Activated CD4-positive, alpha-beta T cell treated with anti-CD3 and anti-CD28 coated beads for 48 hours (primary cell): Measurements from ENCODE around the gene PARM1.

Experiments used
- DNase-seq: peaks from one replicate; pipeline ENCODE4 v3.0.0-alpha.2; 2020

Gene PARM1

DNA sequence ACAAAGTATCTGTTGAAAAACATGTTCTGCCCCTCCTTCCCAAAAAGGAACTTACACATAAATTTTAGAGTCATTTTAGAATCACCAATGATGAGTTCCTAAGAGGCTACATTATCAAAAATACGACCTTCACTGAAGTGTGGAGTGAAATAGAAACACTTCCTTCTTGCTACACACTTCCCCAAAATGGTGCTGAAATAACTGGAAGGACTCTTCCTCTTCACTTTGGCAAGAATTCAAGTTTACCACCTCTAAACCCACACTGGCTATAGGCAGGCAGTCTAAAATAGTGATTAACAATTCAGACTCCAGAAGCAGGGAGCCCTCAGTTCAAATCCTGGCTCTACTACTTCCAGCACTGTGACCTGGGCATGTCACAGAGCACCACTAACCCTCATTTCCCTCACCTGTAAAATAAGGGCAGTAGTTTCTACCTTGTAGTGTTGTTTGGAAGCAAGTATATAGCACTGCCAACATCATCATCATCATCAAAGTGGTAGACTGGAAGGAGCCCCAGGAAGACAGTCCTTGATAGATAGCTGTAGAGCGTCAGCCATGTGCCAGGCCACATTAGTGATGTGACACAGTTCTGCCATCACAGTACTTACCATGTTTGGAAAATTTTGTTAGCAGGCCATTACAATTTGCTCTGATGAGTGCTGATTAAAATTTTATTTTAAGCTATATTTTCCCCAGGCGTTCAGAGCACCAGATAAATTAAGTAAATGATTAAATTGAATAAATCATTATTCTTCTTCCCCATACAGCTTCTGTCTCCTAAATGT is 103.3 kb downstream of the PARM1 start:
- DNase-seq = no peak

DNA sequence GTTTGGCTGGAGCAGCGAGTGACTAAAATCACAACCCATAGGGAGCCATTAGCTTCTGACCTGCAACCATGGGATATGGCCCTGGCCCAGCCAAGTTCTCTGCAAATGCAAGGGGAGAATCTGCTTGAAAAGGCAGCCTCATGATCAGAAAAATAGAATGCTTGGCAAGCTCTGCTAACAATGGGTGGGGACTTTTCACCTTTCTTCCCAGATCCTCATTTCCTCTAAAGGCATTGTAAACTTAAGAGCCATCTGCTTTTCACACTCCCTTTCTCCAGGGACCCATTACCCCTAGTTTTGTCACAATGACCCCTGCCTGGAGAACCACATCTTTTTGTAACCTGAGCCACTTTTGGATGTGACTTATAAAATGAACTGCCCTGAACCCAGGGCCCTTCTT is 104.3 kb downstream of the PARM1 start:
- no peak for DNase-seq

DNA sequence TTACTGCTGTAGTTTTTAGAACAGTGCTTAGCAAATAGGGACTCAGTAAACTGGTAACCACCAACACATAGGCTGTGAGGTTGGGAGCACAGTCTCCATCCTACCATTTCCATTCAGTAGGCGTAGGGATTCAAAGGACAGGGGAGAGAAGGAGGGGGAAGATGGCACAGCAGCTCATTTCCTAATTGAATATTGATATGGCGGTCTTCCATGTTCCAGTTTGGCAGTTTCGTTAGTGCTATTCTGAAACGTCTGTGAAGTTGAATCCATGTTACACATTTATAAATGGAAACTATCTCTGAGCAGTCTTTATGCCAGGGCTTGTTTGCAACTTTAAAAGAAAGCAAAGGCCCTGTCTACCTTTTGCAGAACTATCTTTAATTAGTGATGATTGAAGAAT is 105.5 kb downstream of the PARM1 start:
- no peak for DNase-seq

DNA sequence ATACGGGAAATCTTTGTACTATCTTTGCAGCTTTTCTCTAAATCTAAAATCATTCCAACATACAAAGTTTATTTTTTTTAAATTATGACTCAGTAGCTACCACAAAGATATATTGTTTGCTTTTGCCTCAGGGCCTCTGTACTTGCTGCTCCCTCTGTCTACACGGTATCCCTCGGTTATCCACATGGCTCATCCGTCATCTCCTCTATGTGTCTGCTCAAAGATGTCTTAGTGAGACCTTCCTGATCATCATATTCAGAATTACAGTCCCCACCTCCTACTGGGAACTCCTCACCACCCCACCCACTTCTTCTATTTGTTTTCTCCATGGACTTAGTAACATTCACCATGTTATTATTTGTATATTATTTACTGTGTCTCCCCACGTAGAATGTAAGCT is 107.8 kb downstream of the PARM1 start:
- no peak for DNase-seq

DNA sequence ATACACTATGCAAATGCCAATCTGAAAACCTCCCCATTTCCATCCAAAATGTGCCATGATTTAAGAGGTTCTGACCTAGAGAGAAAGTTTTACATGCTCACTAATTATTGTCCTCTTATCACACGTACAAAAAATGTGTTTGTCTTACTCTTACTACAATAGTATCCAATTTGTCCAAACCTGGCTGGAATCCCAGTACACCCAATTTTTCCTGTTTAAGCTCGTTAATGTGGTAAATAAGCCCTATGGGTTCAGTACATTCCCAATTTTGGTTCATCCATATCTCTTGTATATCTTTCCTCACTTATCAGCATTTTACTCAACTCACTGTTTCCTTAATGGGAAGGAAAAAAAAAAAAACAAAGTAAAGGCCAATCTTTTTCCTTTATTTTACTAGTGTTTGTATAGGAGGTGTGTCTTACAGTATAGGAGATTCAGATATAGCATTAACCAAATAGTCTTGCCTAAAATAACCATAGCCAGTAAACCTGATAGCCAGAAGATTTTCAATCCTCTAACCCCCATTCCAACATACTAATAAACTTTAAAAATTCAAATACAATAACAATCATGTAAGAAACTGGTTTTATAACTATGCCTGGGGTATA is 109.8 kb downstream of the PARM1 start:
- DNase-seq = no peak

DNA sequence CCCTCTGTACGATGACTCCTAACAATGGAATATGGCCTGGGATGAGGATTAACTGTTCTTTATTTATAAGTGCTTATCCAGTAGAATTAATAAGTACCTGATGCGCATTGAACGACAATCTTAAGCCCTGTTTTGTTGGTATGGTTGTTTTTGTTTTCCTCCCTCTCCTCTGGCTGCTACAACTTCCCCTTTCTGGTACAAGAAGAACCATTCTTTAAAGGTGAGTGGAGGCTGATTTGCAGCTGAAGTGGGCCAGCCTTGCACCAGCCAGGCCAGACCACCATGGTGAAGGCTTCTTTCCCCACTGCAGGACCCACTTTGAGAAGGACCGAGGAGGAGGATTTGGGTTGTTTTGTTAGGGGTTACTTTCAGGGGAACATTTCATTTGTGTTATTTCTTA is 113.3 kb downstream of the PARM1 start:
- no peak for DNase-seq

DNA sequence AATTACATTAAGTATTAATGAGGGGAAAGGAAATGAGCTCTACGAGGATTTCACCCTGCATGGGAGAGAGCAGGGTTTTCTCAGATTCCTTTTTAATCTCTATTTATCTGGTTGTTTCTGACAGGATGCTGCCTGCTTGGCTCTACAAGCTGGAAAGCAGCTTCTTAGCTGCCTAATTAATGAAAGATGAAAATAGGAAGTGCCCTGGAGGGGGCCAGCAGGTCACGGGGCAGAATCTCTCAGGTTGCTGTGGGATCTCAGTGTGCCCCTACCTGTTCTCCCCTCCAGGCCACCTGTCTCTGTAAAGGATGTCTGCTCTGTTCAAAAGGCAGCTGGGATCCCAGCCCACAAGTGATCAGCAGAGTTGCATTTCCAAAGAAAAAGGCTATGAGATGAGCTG is 113.7 kb downstream of the PARM1 start:
- no peak for DNase-seq

DNA sequence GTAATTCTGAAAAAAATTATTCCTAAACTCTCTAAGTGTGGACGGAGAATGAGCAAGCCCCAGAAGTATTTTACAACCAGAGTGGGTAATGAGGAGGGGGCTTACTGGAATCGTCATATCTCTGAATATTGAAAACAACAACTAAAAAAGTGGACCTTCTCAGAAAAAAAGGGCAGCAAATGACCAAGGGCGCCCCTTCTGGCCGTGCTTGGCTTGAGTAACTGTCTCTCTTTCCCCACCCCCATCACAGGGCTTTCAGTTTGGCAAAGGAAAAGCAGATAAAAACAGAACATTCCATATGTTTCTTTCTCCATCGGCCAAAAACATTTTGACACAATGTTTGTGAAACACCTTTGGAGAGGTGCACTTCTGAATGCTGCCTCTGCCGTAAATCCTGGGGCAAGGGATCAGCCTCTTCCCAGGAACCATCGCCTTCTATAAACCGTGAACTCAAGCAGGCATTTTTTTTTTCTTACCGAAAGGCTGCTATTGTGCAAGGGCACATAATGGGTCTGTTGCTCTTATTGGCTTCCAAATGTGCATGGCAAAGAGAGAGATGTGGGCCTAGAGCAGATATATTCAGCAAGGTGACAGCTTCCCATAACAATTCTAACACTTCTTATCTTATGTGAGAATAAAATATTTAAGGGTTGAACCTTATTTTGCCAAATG is 115.4 kb downstream of the PARM1 start:
- no peak for DNase-seq

DNA sequence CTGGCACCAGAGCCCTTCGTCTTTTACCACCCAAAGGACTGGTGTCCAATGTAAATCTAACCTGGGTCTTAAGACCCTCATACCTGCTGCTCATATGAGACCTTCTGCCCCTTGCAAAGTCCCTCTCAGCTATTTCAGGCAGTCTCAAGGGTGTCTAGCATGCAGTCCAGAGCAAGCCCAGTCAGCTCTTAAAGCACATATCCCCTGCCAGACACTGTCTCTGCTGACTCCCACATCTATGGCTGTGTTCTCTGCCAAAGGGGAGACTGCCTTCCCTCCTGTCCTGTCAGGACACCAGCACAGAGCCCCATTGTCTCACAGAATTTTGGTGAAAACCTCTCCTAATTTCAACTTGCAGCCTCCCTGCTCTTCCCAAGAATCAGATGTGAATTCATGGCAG is 118.5 kb downstream of the PARM1 start:
- no peak for DNase-seq

DNA sequence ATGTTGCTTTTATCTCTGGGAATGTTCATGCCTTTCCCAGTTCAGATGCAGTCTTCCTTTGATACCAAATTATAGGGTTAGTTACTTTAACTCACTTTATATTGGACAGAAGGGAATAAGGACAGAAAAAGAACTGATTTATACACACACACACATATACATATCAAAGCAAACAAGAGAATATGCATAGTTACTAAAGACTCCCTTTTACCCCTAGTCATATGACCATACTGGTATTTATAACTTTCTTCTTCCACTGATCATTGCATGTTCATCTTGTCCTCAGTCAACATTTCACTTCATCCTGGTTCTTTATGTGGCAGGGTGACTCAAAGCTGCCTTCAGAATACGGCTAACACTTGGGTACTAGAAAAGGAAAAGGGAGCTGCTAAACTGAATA is 120.4 kb downstream of the PARM1 start:
- DNase-seq = no peak

DNA sequence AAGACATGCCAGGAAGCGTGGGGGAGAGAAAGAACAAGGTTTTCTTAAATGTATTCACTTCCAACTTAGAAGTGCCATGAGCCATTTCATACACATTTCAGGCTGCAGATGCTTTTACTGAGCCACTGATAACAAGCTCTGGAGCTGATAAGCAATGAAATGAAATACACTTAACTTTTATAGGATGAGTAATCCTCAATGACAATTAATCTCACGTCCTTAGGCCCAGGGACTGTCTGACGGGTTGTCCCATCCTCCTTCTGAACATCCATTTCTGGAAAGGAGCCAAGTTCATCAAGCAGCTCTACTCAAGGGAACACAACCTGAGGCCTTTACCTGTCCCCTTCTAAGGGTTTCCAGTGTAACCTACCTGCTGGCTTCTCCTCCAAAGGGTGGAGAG is 121.2 kb downstream of the PARM1 start:
- DNase-seq = no peak

DNA sequence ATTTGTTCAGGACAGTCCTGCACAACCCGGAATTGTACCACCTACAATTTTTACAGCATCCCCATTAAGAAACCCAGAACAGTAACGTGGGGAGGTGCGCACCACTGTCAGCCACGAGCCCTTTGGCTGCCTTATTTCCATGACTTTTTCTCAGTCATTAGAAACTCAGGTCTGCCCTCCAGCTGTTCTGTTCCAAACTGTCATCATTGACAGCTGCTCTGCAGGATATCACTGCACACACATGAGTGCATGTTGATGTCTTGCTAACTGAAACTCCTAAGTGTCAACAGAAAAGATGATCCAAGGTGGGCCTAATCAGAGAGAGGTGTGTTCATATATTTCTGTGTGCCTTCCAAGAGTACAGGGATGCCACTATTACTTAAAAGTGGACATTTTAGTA is 123.4 kb downstream of the PARM1 start:
- no peak for DNase-seq

DNA sequence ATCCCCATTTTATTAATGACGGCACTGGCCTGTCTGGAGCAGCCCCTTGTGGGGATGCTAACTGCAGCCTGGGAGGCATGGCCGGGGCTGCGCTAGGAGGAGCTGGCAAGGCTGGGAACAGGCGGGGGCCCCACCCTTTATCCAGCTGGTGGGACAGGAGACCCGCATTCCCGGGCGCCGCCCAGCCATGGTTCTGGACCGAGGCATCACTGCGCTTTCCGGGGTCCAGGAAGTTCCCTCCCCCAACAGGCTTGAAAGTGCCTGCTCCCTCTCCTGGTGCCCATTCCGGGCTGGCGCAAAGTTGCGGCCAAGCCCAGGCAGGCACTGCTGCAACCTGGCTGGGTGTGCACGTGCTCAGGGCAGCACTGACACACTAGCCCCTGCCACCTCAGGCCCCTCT is 124.5 kb downstream of the PARM1 start:
- no peak for DNase-seq

DNA sequence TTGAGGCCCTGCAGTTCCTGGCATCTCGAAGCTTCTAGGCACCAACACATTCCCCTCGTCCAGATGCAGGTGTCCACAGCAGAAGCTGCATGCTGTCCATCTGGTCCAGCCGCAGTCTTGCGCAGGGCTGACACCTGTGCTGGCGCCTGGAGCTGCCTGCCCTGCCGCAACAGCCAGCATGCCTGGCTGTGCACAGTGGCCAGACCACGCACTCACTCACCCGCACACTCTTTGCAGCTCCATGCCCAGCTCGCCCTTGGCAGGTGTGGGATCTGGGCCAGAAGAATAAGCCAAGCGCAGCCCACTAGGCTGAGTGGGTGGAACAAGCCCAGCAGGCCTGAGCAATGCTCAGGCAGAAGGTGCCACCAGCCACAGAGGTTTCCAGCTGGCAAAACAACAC is 125.6 kb downstream of the PARM1 start:
- no peak for DNase-seq

DNA sequence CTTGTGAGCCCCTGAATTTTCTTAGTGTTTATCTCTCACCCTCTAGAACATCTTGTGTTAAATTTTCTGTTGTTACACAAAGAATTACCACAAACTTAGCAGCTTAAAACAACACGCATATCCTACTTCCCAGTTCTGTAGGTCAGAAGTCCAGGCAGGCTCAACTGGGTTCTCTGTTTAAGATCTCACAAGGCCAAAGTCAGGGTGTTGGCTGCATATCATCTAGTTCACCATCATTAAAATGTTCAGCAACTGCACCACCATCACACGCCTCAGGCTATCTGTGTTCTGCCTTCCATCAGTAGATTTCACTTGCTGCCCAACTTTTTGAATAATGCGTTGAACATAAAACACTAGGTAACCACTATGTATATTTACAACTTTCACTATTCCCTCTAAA is 130.5 kb downstream of the PARM1 start:
- no peak for DNase-seq

DNA sequence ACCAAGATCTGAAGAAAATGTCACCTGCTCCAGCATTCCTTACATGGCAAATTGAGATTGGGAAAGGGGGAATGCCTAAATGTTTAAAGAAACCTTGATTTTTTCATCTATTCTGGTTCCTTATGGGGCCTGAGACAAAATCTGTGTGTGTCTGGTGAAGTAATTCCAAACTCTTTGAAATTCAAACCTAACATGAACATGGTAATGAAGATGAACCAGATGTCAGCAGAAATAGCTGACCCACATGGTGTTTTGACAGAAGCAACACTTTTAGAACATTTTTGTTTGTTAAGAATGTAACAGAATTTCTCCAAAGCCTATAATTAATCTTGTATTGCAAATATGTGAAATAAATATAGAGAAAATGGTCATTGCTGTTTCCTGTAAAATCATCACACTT is 133.0 kb downstream of the PARM1 start:
- no peak for DNase-seq

DNA sequence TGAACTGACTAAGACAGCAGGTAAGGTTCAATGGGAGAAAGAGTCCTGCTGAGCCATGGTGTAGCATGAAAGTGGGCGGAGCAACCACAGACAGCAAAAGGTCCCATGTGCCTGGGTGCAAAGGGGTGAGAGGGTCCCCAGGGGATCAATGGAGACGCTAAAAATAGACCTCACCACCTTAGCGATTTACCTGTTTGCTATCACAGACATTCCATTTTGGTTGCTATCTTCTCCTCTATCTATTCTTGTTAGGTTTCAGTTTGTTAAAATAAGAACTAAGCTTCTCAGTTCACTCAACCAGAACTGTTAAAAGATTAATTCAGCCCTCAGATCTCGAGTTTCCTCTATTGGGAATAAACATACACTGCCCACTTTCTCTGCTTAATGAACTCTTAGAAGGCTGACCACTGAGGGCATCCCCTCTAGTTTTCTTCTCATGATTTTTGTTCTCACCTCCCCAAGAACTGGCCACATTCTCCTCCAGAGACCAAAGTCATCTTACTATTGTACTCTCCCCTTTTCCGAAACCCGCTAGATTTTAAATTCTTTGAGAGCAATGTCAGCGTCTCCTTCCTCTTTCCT is 136.7 kb downstream of the PARM1 start:
- DNase-seq = no peak

DNA sequence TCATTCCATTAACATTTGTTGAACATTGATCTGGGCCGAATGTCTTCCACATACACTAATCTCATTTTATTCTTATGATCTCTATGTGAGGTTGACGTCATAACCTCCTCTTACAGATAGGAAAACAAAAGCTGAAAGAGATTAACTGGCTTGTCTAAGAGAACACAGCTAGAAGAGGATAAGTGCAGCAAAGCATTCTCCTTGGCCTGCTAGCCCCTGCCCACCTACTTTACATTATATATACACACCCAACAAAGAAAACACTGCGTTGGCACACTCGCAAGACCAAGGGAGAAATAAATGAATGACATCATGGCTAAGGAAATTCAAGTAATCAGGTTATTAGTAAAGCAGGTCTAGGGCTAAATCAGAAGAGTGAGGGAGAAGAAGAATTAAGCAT is 138.4 kb downstream of the PARM1 start:
- no peak for DNase-seq

DNA sequence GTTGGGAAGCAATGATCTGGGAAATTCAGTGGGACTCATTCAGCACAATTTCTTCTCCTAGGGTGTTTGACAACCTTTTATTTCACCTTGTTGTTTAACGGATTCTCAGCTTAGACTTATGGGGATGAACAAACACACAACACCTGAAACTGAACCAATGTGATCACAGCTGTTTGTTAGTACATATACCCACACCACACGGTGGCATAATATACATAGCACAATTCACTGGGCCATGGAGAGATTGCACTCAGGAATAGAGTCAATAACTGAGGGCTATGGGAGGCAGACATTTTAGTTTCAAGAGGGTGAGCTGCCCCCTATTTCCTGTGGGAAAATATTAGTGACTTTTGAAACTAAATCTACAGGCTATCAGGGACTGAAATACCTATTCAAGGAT is 148.0 kb downstream of the PARM1 start:
- DNase-seq = no peak

DNA sequence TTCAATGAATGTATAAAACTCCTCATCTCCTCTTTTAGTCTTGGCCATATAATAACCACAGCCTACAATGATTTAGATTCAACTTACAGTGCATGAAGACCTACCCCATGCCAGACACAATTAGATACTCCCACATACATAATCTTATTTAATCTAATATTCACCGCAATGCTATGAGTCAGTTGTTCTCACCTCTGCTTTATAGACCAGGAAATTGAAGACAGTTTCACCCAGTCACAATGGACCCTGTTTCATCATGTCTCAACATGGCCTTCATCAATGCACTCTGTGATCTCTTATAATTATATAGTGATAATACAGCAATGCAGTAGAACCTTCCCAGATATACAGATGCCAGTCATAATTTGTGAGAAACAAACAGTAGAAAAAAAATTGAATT is 148.6 kb downstream of the PARM1 start:
- no peak for DNase-seq

DNA sequence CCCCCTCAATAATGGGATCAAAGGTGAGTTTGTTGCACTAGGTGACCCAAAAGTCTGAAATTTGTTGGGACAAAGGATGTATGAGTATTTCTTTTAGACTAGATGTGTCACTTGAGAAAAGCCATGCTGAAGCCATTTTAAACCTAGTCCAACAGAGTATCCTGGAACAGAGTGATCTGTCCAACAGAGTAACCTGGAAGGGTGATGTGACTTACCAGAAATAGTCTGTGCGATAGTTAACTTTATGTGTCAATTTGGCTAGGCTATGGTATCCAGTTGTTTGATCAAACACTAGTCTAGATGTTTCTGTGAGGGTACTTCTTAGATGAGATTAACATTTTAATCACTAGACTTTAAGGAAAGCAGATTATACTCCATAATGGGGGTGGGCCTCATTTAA is 154.5 kb downstream of the PARM1 start:
- DNase-seq = no peak

DNA sequence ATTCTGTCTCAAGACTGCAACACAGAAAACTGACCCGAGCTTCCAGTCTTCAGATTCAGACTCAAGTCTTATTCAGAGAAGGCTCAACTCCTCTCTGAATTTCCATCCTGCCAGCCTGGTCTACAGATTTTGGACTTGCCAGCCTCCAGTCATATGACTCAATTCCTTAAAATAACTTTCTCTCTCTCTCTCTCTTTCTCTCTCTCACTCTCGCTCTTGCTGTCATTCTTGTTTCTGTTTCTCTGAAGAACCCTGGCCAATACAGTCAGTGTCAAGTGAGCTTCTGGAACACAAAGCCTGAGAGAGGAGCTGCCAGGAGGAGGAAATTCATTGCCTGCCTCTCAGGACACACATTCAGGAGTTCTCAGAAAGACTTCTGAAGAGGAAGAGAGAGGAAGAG is 154.9 kb downstream of the PARM1 start:
- DNase-seq = no peak

DNA sequence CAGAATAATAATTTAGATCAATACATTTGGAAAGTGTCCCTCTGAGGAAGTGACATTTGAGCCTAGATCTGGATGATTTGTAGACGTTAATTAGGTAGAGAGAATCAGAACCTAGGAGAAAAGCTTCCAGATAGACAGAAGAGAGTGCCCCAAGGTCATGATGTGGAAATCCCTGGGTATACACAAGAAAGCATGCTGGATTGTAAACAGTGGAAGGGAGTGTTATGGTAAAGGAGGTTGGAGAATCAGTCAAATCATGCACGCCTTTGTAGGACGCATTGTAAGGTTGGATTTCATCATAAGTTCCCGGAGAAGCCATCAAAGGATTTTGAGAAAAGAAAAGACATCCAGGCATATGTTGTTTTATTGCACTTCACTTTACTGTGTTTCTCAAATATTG is 156.3 kb downstream of the PARM1 start:
- DNase-seq = no peak

DNA sequence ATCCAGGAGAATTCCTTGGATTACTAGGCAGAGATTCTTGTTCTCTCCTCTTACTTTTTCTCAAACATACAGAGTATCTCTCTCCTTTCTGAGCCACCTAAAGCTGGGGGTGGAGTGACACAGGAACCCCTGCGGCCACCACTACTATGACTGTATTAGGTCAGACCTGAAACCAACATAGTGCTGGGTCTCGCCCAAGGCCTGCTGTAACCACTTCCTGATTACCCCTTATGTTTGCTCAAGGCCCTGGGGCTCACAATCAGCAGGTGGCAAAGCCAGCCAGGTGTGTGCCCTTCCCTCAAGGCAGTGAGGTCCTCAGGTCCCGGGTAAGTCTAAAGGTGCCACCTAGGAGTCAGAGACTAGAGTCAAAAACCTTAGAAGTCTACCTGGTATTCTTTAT is 166.4 kb downstream of the PARM1 start:
- DNase-seq = no peak
